Activated gamma-delta T cell (primary cell): ENCODE results near the gene MAP4.

Experiments used
- DNase-seq: peaks from one replicate; lab custom pipeline; 2025; lab: John Stamatoyannopoulos, UW

MAP4 gene

DNA sequence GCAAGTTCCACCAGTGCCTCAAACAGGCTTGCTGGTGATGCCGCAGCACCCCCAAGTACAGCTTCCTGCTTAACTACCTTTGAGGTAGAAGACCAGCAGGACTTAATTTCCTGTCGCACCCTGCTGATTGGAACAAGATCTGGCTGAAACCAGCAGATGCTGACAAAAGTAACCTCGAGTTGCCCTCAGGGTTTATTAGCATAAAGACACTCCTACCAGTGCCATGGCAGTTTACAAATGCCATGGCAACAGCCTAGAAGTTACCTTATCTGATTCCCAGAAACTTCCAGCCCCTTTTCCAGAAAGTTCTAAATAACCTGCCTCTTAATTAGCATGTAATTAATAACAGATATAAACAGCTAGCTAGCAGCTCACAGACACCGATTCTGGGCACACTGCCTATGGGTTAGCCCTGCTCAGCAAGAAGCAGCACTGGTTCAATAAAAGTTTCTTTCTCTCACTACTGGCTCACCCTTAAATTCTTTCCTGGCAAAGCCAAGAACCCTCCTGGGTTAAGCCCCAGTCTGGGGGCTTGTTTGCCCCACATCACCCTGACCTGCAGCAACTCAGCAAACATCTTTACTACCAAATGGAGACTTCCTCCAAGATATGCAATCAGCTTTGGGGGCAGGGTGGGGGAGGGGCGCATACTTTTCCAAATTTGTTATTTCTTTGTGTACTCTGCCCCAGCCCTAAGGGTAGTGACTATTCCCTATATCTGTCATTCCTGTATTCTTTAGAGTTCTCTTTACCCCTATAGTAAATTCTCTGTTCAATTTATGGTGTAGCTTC, 54.2 kb downstream of the MAP4 start:
- DNase-seq, result no peak

DNA sequence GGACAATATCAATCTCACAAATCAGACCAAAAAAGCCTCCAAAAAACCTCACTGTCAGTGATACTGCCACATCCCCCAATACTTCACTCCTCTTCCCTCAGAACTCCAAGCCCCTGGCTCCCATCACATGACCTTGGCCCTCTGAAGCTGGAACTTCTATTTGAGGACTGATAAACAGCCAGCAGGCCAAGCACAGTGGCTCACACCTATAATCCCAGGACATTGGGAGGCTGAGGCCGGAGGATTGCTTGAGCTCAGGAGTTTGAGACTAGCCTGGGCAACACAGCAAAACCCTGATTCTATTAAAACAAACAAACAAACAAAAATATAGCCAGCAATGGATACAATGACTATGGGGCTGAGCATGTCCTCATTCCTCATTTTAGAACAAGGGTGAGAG, 55.2 kb downstream of the MAP4 start:
- no peak for DNase-seq

DNA sequence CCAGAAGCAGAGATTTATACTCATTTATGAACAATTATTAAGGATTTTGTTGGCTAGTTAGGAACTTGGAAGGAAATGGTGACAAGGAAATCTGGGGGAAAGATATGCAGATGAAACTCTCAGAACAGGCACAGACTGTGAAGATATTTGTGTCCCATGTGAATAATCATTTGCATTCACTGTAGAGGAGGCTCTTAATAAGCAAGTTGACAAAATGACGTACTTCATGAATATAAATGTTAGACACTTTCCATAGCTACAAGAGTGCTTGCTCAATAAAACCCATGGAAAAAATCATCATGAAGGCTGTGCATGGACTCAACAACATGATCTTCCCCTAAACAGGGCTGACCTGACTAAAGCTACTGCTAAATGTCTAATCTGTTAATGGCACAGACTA, 59.7 kb downstream of the MAP4 start:
- no peak for DNase-seq

DNA sequence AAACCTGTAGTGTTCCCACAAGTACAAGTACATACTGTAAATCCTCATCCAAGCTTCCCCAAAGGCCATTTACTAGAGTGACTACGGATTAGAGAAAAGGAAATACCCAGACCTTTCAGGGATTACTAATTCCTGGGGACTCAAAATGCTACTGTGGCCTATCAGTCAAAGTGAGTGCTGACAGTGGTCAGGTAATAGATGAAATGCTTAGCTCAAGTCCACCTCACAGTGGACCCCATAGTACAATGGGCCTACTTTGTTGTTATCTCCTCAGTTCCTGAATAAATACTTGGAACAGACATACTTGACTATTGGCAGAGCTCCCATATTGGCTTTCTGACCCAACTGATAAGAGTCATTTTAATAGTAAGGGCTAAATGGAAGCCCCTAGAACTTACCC, 61.6 kb downstream of the MAP4 start:
- DNase-seq, result no peak

DNA sequence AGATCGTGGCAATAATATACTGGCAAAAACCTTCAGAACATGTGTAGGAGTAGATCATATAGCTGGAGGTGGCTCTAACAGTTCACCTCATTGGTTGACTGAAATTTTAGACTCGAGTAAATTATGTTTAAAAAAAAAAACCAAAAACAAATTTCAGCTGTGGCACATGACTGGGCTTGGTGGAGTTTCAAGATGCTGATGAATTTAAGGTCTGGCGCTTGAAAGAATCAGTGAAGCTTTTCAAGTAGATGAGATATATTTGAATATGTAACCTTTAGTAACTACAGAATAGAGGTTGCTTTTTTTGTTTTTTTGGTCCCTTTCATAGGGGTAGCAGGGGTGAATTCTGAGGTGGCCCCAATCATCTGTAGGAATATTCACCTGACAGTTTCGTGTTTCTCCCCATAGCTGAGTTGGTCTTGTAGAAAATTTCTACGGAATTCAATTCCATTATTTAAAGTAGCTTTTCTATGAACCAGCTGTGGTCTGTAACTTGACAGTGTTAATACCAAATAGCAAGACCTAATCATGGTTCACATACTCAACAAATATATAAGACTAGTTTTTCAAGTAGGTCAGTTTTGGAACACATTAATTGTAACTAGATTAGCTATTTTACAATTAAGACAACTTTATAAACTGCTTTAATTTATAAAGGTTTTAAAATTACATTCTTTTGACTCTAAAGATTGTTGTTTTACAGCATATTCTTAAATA, 65.6 kb downstream of the MAP4 start:
- no peak for DNase-seq

DNA sequence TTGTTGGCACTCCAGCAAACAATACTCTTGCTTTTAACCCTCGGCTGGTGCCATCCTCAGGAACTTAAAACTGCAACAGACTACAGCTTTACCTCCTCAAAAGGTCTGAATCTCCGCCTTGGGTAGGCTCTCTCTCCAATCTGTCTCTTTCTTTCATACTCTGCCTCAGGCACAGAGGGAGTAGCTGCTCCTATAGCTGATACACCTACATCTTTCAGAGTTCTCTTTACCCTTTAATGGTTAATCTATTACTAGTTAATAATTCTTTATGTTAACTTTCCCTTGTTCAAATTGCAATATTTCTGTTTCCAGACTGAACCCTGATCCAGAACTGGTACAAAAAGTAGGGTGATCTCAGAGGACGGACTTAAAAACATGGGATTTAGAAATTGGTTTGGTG, 66.2 kb downstream of the MAP4 start:
- DNase-seq, result no peak

DNA sequence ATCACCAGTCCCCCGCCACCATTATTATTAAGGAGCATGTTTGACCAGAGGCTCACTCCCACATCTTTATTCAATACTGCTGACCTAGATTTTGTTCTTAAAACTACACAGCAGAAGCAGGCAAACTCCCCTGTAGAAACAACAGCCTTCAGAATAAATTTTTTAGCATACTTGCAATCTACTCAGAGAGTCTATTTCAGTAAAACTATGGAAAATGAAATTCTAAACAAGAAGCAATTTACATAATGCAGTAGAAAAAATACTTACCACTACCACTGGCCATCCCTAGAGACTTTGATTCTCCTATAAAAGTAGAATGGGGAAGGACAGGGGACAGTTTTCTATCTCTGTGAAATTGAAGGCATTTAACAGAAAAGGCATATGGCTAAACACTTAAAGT, 76.0 kb downstream of the MAP4 start:
- DNase-seq, result no peak

DNA sequence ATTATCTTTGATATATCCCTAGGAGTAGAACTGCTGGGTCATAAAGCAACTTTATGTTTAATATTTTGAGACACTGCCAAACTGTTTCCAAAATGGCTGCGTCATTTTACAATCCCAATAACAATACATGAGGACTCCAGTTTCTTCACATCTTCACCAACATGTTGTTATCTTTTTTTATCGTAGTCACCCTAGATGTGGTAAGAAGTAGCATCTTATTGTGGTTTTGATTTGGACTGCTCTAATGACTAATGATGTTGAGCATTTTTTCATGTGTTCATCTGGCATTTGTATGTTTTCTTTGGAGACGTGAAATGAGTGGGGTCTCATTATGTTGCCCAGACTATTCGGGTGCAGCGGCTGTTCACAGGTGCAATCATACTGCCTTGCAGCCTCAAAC, 83.8 kb downstream of the MAP4 start:
- DNase-seq, result no peak

DNA sequence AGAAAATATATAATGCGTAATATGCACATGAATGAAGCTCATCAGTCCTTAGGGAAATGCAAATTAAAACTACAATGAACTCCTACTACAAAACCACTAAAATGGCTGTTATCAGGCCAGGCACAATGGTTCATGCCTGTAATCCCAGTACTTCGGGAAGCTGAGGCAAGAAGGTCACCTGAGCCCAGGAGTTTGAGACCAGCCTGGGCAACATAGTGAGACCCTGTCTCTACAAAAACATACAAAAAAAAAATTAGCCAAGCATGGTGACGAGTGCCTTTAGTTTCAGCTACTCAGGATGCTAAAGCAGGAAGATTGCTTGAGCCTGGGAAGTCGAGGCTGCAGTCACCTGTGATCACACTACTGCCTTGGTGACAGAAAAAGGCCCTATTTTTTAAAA, 85.2 kb downstream of the MAP4 start:
- no peak for DNase-seq

DNA sequence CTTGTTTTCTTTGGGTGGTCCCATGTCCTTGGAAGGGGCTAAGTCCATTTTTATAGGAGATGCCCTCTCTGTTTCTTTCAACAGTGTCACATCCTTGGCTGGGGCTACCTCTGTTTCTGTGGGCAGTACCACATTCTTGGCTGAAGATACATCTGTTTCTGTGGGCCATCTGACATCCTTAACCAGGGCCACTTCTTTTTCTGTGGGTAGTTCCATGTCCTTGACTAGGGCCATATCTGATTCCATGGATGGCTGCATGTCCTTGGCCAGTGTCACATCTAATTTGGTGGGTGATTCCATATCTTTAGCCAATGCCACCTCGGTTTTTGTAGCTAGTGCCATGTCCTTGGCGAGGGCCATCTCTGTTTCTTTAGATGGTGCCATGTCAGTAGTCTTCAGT, 99.5 kb downstream of the MAP4 start:
- no peak for DNase-seq

DNA sequence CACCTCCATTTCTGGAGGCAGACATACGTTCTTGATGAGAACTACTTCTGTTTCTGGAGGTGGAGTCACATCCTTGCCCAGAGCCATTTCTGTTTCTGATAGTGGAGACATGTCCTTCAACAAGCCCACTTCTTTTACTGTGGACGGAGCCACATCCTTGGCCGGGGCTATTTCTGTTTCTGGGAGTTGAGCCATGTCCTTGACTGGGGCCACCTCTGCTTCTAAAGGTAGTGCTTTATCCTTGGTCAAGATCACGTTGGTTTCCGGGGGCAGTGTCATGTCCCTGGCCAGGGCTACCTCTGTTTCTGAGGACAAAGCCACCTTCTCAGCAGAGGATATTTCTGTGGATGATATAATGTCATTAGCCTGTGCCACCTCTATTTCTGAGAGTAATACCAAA, 100.0 kb downstream of the MAP4 start:
- no peak for DNase-seq

DNA sequence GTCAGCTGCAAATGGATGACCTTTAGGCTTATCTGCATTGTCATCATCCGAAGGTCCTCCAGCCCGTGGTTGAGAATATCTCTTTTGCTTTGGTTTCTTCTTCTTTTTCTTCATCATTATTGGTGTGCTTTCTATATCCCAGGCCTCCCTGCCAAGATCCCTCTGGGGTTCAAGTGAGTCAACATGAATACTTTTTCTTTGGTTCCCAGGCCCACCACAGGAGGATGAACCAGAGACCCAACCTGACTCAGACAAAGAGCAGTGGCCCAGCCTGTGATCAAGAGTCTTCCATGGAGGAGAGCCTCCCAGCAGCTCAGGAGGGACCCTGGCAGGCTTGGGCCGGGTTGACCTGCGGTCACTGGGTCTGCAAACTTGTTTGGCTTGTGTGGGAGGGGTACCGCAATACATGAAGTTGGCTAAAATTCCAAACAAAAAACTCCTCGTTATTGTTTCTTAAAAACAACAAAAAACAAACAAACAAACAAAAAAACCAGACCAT, 104.2 kb downstream of the MAP4 start:
- no peak for DNase-seq

DNA sequence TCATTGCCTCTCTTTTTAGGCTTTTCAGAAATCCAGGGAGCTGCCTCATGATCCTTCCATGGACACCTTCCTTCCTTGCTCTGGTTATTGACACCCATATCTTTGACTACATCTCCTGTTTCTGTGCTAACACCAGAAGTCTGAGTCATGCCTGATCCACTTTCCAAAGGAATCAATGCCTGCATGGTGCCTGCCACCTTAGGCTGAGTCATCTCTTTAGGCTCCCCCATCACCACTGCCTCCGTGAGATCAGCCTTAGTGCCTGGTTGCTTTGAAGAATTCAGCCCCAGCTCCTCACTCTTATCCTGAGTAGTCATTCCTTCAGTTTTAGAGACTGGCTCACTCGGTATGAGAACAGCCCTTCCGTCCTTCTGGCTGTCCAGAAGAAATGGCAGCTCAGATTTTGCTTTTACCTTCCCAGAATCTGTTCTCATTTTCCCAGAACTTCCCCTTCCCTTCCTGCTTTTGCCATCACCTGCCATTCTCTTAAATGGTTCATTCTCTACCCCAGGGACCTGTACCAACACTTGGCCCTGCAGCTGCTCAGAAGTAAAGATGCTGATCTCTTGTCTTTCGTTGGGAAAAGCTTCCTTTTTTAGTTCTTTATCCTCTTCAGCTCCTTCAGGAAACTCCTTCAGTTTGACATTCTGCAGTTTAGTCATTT, 105.3 kb downstream of the MAP4 start:
- DNase-seq, result no peak

DNA sequence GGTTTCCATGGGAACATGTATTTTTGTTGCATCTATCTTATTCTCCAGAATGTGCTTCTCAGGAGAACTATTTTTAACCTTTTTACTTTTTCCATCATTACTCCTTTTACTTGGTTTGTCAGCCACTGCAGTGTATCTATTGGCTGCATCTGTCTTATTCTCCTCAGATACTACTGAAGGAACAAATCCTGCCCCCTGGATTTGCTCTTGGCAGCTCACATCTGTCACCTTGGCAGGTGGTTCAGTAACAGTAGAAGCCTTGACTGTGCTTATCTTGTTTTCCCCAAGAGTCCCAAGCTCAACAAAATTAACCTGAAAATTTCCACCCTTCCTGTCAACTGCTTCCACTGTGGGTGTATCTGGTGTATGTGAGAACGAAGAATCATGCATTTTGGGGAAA, 106.0 kb downstream of the MAP4 start:
- DNase-seq, result no peak

DNA sequence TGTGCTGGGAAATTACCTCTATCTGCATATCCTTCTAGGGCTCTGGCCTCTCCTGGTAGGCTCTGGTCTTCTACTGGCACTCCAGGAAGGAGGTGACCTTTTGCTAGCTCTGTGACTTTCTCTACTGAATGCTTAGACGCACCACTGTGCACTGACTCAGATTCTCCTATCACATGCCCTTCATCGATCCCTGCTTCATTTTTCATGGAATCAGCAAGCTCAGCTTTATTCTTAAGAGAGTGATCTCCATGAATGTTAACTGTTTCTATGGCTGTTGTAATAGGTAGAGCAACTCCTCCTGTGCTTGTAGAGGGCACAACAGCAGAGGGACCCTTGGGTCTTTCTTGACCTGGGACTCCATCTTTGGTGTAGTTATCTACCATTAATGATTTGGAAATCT, 106.6 kb downstream of the MAP4 start:
- no peak for DNase-seq

DNA sequence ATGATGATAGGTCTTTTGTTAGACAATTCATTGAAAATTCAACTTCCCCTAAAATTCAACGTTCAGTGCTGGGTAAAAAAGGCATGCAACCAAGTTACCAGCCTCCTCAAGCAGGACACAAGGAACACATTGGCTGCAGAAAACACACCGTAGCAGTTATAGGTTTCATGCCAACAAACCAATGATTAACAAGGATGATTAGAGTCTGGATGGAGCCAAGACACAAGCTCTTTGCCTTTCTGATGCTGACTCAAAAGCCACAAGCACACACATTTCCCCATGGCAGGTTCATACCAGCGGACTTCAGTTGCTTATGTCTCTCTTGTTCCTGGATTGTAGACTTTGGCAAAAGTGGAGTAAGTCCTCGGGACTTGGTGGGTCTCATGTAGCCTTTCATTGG, 107.5 kb downstream of the MAP4 start:
- DNase-seq, result no peak

DNA sequence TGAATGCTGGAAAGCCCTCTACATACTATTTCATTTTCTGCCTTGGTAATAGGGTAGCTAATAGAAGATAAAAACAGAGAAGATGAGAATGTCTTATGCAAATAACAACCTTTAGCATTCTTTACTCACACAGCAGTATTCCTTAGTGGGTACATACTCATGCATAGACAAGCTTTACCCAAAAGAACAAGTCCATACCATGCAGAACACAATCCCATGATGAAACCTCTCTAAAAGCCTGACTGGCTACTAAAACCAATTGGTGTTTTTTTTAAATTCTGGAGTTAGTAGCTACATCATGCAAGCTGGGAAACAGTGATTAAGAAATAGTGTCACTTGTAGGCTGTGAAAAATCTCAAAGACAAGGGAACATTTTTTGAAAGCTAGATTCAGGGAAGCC, 108.4 kb downstream of the MAP4 start:
- DNase-seq, result no peak

DNA sequence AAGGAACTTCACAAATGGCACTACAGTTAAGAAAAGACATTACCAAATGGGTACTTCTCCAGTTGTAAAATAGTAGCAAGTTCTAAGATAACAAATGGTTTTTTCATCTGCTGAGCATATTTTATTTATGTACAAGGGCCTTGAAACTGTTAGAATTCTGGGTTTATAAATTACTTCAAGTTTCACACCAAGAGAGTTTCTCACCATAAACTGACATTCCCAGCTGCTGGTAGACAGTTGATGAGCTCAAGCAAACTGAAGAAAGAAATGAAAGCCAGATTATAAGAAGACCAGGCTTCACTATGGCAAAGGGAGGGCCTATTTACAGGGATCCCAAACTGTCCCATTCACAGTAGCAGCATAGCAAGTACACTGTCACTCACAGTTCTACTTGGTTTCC, 113.5 kb downstream of the MAP4 start:
- DNase-seq, result no peak

DNA sequence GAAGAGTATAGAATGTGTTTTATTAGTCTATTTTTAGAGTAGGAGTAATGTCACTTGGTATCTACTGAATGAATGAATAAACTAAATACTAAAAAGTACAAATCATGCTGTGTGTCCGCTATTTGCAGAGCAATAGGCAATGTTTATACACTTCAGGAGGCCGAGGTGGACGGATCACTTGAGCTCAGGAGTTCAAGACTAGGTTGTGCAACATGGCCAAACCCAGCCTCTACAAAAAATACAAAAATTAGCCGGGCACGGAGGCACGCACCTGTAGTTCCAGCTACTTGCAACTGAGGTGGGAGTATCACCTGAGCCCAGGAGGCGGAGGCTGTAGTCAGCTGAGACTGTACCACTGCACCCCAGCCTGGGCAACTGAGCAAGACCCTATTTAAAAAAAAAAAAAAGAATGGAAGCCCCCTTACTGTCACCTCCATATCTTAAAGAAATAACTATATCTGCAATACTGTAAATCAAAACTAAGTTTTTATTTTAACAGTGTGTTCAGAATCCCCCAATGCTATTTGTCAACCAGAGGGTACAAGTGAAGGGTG, 114.9 kb downstream of the MAP4 start:
- DNase-seq, result no peak

DNA sequence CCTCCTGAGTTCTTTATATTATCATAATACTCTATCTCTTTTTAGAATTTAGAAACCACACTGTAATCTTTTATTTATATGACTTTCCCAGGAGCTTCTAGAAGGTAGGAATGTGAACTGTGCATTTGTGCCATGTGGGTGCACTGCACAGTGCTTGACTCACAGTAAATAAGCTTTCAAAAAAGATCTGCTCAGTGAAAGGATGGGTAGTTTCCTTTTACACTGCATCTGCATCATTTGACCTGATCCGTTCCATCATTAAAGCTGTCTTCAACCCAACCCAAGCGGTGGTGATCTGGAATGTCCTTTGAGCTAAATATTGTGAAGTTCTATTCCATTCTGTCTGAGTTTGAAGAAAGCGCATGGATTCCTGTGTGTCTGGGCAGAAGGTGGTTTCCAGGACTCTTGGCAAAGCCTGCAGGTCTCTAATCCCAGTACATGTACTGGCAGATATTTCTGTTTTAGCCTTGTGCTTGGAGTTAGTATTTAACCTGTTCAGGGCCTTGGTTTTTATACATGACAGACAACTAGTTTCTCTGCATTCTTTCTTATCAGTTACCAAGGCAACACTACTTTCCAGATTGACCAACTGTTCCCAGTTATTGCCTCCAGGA, 116.6 kb downstream of the MAP4 start:
- DNase-seq, result no peak

DNA sequence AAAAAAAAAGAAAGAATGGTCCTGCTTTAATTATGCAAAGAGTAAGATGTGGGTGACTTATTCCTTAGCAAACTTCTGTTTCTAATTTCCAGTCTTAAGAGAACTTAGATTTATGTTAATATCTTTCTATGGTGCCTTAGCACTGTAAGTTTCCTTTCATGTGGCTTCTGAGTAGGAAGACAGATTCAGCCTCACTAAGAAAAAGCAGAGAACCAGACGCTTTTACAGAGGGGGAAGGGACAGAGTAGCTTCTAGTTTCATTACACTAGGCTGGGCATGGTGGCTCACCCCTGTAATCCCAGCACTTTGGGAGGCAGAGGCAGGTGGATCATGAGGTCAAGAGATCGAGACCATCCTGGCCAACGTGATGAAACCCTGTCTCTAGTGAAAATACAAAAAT, 118.3 kb downstream of the MAP4 start:
- DNase-seq, result no peak

DNA sequence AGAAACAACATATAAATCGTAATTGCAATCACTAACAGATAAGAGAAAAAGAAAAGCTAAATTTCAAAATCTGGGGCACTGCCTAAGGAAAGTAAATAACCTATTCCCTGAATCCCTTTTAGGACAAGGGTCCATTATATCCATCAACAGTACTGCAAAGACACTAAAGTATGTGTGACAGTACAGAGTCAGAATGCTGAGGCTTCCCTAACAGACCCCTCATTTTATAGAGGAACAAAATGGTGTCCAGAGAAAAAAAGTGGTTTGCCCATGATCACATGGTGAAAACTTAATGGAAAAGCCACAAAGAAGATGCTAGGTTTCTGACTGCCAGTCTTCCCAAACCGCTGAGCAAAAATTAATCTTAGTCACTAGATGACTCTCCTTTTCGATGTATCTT, 119.5 kb downstream of the MAP4 start:
- no peak for DNase-seq
